Erythroblast (primary cell): ENCODE results near the gene ACADM.
"Not testable (repeated sequence)": the region's sequence is repeated elsewhere in the genome, so short reads cannot be mapped to it uniquely, and the experiment has no call there.

Experiments
- DNase-seq, 2 experiments: peaks; one replicate each; lab custom pipeline; 2025; lab: John Stamatoyannopoulos, UW
- GATA1 ChIP-seq: IDR thresholded peaks from 2 replicates; pipeline ENCODE4 v1.6.1; 2011; ENCODE audit warnings: low read depth, mild to moderate bottlenecking, control low read depth, low read length, moderate library complexity
- POLR2A ChIP-seq: IDR thresholded peaks from 2 replicates; pipeline ENCODE4 v1.6.1; 2011; ENCODE audit warnings: mild to moderate bottlenecking, low read length

ACADM gene

DNA sequence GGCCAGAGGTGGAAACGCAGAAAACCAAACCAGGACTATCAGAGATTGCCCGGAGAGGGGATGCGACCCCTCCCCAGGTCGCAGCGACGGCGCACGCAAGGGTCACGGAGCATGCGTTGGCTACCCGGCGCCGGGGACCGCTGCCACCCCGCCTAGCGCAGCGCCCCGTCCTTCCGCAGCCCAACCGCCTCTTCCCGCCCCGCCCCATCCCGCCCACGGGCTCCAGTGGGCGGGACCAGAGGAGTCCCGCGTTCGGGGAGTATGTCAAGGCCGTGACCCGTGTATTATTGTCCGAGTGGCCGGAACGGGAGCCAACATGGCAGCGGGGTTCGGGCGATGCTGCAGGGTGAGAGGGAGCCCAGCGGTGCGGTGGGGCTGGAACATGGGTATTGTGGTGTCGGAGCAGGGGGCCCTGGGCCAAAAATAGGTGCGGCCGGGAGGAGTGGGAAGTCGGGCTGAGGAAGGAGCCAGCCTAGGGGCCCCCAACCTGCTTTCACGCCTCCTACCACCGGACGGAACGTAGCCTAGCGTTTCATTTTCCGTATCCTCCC lies at the start of gene ACADM:
ACADM (plus strand) TSS at position 238 of the 551 bp plus-strand sequence; CDS start at position 317, 79 bp downstream.
- TF ChIP-seq POLR2A = peak; percentile 82
- TF ChIP-seq GATA1 = no peak
- peak; percentile 90 to 91 for DNase-seq

DNA sequence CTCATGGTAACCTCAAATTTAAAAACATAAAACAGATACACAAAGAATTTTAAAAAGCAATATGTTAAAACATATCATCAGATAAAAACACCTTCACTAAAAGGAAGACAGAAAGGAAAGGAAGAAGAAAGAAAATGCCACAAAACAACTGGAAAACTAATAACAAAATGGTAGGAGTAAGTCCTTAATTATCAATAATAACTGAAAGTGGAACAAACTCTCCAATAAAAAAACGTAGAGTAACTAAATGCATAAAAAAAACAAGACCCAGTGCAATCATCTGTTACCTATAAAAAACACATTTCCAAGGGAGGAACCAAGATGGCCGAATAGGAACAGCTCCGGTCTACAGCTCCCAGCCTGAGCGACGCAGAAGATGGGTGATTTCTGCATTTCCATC lies 47.1 kb upstream of the ACADM start:
- no peak for TF ChIP-seq POLR2A

DNA sequence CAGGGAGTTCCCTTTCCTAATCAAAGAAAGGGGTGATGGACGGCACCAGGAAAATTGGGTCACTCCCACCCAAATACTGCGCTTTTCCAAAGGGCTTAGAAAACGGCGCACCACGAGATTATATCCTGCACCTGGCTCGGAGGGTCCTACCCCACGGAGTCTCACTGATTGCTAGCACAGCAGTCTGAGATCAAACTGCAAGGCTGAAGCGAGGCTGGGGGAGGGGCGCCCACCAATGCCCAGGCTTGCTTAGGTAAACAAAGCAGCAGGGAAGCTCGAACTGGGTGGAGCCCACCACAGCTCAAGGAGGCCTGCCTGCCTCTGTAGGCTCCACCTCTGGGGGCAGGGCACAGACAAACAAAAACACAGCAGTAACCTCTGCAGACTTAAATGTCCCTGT lies 46.5 kb upstream of the ACADM start:
- DNase-seq = not testable (repeated sequence)

More for the DNA sequence above, 47.1 kb upstream of the ACADM start:
- no peak for DNase-seq

DNA sequence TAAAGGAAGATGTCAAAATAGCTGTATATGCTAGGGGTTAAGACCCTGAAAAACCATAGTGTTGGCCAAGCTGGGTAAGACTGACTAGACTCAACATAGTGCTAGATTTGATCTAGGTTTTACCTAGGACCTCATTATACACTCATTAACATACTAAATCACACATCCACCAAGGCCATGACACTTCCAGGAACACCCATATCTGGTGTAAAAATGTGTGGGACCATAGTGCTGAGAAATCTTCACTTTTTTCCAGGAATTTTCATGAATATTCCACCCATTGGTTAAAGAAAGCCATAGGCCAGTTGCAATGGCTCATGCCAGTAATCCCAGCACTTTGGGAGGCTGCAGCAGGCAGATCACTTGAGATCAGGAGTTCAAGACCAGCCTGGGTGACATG lies 34.0 kb upstream of the ACADM start:
- TF ChIP-seq GATA1 (no peak), POLR2A (no peak)
- no peak for DNase-seq

DNA sequence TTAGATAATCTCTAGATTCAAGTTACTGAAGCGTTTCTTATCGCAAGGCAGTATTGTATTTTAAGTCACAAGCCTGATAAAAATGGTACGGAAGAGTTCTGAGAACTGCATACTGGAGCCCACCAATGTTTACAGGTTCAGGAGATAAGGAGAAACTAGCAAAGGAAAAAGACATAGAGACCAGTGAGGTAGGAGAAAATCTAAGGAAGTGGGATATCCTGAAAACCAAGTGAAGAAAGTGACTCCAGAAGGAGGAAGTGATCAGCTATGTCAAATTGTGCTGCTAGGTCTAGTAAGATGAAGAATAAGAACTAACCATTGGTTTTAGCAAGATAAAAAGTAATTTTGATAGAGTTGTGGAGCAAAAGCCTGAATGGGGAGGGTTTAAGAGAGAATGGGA lies 31.0 kb upstream of the ACADM start:
- DNase-seq = no peak
- no peak for TF ChIP-seq POLR2A
- TF ChIP-seq GATA1 = no peak

DNA sequence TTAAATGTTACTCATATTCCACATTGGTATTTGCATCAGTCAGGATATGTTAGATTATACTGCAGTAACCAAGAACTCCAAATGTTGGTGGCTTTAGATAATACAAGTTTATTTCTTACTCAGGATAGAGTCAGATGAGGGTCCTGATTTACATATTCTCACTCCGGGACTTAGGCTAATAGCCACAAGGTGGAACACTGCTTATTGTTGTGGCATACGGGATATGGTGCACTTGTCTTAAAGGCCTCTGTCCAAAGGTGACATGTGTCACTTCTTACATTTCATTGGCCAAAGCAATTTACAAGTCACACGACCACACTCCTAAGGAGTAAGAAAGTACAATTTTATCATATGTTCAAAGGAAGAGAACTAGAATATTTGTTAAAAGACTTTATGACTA lies 28.5 kb upstream of the ACADM start:
- TF ChIP-seq GATA1 (no peak), POLR2A (no peak)
- no peak for DNase-seq

DNA sequence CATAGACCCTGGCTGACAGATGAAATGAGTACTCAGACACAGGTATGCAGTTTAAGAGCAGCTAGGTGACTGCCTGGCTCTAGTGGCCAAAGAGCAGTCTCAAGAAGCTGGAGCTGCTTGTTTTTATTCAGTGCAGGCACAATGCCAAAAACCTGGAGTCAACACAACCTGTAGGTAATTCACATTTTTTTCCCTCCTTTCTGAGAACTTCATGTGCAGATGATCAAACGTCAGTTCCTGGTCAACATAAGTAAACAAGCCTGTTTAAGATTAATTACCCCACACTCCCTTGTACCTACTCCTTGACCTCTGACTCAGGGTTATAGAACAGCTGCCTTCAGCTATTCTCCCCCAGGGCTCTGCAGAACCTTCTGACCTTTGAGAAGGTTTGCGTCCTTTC lies 17.3 kb upstream of the ACADM start:
- no peak for TF ChIP-seq GATA1
- no peak for TF ChIP-seq POLR2A
- no peak for DNase-seq

DNA sequence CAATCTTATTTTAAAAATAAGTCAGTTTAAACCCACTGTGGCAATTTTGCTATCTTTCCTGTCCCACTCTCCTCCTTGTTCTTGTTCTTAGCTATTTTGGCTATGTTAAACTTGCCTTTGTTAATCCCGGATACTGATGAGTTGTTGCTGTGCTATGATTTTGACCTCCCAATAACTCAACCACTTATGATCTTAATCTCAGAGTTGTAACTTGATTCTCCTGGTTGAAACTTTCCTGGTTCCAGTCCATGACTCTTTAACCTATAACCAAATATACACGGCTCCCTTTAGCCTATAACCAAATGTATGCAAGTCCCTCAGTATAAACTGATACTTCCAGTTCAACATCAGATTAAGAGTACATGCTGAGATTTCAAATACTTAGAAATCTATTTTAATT lies 15.6 kb upstream of the ACADM start:
- TF ChIP-seq POLR2A (no peak), GATA1 (no peak)
- no peak for DNase-seq

DNA sequence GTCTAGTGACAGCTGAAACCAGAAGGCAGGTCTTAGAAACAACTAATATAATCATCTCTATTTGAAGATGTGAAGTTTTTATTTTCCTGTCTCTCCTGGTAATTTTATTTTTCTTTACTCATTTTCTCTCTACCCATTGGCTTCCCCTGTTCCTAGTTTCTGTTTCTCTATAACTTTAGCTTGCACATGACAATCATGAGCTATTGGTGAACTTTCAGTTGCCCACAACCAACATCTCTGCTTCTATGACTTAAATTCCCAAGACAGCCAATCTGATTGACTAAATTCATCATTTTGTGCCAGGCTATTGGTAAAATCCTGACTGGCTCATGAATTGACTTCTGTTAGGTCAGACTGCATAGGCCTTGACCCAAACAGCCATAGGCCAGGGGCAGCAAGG lies 13.7 kb upstream of the ACADM start:
- DNase-seq = no peak
- no peak for TF ChIP-seq GATA1
- no peak for TF ChIP-seq POLR2A

DNA sequence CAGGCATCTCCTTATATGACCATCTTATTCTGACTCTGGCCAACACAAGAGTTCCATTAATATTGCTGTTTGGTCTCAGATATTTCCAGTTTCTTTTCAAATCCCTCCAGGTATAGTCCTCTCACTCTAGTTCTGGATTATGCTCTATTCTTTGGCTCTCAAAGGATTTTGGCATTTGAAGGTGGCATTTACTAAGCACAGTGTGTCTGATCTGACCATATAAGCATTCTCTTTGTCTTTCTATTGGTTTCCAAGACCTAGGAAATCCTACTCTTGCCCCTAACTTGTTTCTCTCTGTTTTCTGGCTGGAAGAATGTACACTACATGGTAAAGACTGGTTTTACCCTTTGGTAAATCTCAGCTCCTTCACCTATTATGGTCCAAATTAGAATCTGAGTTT lies 12.7 kb upstream of the ACADM start:
- no peak for DNase-seq
- TF ChIP-seq POLR2A = no peak
- TF ChIP-seq GATA1 = no peak

DNA sequence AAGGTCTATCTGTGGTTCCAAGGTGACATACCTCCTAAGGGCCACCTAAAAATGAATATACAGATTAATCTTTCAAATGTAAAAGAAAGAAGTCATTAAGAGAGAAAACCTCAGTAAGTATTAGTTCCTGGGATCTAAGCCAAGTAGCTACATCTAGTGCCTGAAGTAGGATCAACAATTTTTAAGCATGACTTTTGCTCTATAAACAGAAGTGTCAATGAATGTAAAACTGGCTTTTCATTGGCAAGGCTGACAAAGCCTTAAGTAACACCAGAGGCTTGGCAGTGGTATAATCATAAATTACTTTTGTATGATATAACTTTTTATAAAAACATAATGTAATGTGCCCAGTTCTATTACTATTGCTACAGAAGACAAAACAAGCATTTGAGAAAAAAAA lies 12.2 kb upstream of the ACADM start:
- no peak for DNase-seq
- no peak for TF ChIP-seq POLR2A
- no peak for TF ChIP-seq GATA1

DNA sequence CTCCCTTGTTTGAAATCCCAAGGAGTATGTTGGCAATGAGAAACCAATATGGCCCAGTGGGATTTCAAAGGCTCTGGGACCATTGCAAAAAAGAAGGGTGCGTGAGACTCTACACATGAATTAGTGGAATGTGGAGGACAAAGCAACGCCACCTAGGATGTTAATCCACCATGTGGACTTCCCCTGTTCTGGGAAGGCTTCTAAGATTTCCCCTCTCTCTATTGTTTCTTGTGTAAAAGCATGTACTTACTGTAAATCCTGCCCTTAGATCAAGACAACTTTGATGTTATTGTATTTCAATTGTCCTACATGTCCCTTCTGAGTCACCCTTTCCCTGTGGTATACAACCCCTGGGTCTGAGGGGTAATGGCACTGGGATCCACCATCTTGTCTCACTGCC lies 4.7 kb upstream of the ACADM start:
- no peak for DNase-seq
- no peak for TF ChIP-seq GATA1
- TF ChIP-seq POLR2A = no peak

DNA sequence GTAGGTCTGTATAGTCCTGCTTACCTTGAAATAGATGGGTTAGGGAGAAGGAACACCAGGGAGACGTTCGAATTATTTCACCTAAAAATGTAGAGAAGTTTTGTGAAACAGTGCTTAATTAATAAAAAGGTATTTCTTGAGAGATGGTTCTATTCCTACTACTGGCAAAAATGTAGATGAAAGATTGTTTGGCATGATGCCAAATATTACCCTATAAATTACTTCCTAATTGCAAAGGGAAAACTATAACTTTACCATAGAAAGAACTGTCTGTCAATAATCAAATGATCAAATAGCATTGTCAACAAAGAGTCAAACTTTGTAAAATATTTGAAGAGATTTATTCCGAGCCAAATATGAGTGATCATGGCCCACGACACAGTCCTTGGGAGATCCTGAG lies 4.2 kb upstream of the ACADM start:
- no peak for DNase-seq
- TF ChIP-seq POLR2A = no peak
- no peak for TF ChIP-seq GATA1

DNA sequence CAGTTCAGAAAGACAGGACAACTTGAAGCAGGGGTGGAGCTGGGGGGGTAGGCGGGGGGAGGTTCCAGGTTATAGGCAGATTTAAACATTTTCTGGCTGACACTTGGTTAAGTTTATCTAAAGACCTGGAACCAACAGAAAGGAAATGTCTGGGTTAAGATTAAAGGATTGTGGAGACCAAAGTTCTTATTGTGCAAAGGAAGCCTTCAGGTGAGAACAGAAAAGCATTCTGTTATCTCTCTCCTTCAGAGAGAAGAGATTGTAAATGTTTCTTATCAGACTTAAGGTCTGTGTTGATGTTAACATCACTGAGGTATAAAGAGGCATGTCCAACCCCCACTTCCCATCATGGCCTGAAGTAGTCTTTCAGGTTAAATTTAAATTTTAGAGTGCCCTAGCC lies 3.7 kb upstream of the ACADM start:
- TF ChIP-seq GATA1 (no peak), POLR2A (no peak)
- DNase-seq = no peak

DNA sequence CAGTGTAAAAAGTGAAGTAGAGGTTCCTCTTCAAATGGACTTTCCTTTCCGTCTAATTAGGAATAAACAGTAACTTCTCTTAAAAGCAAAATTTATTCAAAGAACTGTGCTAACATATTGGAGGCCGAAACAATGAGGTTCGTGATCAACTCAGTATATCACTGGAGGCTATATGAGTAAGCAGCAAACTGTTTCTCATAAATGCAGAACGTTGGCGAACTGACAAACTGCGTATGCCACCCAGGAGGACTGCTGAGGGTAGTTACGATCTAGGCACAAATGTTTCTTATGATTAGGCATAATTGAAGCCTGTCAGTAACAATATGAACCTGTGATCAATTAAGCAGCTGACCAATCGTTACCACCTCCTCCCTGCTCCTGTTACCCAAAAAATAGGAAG lies 2.3 kb upstream of the ACADM start:
- not testable (repeated sequence) for DNase-seq

DNA sequence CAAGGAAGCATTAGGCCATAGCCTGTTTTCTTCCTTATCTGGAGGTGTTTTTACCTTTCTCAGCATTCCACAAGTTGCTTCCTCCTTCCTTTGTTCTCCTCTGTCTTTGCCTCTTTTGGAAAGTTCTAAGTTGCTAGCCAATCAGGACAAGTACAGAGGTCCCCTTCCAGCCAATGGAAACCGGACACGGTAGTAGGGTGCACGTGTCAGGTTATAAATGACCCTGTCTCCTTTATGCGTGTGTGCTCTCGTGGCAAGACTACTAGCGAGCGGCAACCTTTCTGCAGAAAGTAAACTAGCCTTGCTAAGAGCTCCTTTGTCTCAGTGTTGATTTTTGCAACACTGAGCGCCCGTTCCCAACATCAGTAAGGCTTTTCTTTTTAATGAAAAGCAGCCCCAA lies 1.5 kb upstream of the ACADM start:
- TF ChIP-seq POLR2A (no peak), GATA1 (no peak)
- DNase-seq = no peak

DNA sequence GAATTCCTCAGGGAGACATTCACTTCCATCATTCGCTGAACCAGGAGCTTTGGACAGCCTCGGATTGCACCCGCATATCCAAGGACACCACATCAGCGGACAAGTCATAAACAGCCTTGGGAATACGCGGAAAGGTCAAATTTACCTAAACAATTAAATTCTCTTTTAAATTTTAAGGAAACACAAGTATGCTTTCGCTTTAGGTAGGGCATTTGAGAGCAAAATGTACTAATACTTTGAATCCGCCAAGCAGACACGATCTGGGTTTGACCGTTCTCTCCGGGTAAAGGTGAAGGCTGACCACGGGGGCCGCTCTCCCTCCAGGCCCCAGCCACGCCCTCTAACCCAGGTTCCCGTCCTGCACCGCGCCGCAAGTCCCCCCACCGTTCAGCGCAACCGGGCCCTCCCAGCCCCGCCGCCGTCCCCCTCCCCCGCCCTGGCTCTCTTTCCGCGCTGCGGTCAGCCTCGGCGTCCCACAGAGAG lies 479 bp upstream of the ACADM start:
- no peak for TF ChIP-seq POLR2A
- TF ChIP-seq GATA1 = no peak
- peak; percentile 87 for DNase-seq
